Tibial nerve (tissue), 4 donors: Measurements from ENCODE around the gene PRKCZ. TPM values are rescaled to one million over a fixed set of nuclear protein-coding genes. Genes with fewer than 3 reads are reported as not detected.

Source experiments
- DNase-seq, 2 donors: peaks; one replicate each; pipeline ENCODE4 v3.0.0-alpha.2; 2019; ENCODE audit warnings: low spot score in 2 of 2
- H3K27ac ChIP-seq, 4 donors: fragments of 200-600 bp; sonication (generic) in 3 of 4; one replicate each; pipeline ENCODE4 v1.5.1; 2017 to 2019; ENCODE audit warnings: mild to moderate bottlenecking in 1 of 4
- H3K27me3 ChIP-seq, 2 donors: fragments of 200-600 bp; sonication (generic) in 1 of 2; one replicate each; pipeline versions ENCODE4 v1.5.1 to v1.6.0; 2017 to 2019
- H3K36me3 ChIP-seq, 3 donors: fragments of 200-600 bp; sonication (generic); one replicate each; pipeline ENCODE4 v1.5.1; 2018 to 2019
- H3K4me1 ChIP-seq, 4 donors: fragments of 200-600 bp; sonication (generic) in 3 of 4; one replicate each; pipeline ENCODE4 v1.5.1; 2017 to 2019
- H3K4me3 ChIP-seq, 4 donors: fragments of 200-600 bp; sonication (generic) in 3 of 4; one replicate each; pipeline ENCODE4 v1.5.1; 2017 to 2019; ENCODE audit warnings: mild to moderate bottlenecking in 1 of 4, moderate library complexity in 1 of 4
- H3K9me3 ChIP-seq, 4 donors: fragments of 200-600 bp; sonication (generic) in 3 of 4; one replicate each; pipeline ENCODE4 v1.5.1; 2017 to 2019
- EP300 ChIP-seq, 2 donors: sonication (generic); formaldehyde crosslinking; IDR thresholded peaks; one replicate each; pipeline ENCODE4 v1.6.1; 2017; ENCODE audit warnings: antibody characterized with exemption in 2 of 2, mild to moderate bottlenecking in 1 of 2
- POLR2A ChIP-seq, 2 donors: fragments of 450-650 bp; IDR thresholded peaks; one replicate each; pipeline ENCODE4 v1.6.1; 2017; ENCODE audit warnings: antibody characterized with exemption in 2 of 2, mild to moderate bottlenecking in 2 of 2, moderate library complexity in 2 of 2
- WGBS, 2 donors: methylation state at CpG; one replicate each; pipeline ENCODE4 v1.1.5; 2018; 5-methylcytosine and 5-hydroxymethylcytosine counted together
- total RNA-seq, 4 donors: library from RNA; depleted of rRNA; stranded (reverse); fragments of >200 nt; gene quantifications; one replicate each; pipeline ENCODE4 v1.1.0, GENCODE V29; 2016
- TF ChIP-seq, protein P1 (sequence below), 5 experiments: fragments of 200-600 bp in 3 of 5; fragments of 450-650 bp in 2 of 5; sonication (generic) in 3 of 5; IDR thresholded peaks; one replicate each; pipeline ENCODE4 v1.5.1; 2016 to 2019; ENCODE audit warnings: antibody characterized with exemption in 5 of 5, mild to moderate bottlenecking in 3 of 5, moderate library complexity in 2 of 5

PRKCZ gene
- total RNA-seq, 4 donors from 2014 or later, result 2.0 to 3.9 (median 2.8) TPM

DNA sequence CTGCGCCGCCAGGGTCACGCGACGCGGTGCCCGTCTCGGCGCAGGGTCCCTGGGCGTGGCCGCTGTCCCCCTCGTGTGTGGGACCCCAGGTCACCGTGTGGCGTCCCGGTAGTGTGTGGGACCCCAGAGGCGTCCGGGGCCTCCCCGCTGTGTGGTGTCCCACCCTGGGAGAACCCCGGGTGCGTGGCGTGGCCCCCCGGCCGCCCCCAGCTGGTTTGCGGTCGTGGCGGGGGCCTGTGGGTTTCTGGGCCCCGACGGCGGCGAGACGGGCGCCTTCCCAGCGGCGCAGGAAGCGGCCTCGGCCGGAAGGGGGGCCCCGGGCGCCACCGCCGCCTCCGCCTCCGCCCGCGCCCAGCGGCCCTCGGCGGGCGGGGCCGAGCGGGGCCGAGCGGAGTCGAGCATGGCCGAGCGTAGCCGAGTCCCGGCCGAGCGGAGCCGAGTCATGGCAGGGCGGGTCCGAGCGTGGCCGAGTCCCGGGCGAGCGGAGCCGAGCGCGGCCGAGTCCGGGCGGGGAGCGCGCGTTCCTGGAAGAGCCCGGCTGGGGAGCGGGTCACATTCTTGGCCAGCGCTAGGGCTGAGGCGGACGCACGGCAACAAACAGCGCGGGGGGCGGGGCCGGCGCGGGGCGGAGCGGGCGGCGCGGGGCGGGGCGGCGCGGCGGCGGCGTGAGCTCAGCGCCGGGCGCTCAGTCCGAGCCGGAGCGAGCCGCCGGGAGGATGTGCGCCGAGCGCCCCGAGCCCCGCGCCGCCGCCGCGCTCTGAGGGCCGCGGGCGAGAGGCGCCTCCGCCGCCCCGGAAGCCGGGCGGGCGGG lies 177.3 kb downstream of the PRKCZ start:
- Histone ChIP-seq H3K4me3 (peak overlapping the region; percentile 79 to 90 (median 84)), H3K4me1 (peaks cover 0 to 33% (median 28%) of the 10 kb centered on the region in 4 donors), H3K27ac (peak overlapping the region; percentile 96 to 99 (median 98)), H3K9me3 (no peaks in the 10 kb centered on the region), H3K36me3 (no peaks in the 10 kb centered on the region), H3K27me3 (no peaks in the 10 kb centered on the region)
- DNase-seq, result peak; percentile 89 to 93
- WGBS, 2 donors, result 0% methylated on average over 44 to 77 of the region's 129 CpGs
- TF ChIP-seq POLR2A (IDR thresholded peaks at IDR 0.05) (peak; percentile 87 to 95), EP300 (IDR thresholded peaks at IDR 0.05) (peak in 1 of 2 donors; percentile 68)
- TF ChIP-seq, protein P1, sequence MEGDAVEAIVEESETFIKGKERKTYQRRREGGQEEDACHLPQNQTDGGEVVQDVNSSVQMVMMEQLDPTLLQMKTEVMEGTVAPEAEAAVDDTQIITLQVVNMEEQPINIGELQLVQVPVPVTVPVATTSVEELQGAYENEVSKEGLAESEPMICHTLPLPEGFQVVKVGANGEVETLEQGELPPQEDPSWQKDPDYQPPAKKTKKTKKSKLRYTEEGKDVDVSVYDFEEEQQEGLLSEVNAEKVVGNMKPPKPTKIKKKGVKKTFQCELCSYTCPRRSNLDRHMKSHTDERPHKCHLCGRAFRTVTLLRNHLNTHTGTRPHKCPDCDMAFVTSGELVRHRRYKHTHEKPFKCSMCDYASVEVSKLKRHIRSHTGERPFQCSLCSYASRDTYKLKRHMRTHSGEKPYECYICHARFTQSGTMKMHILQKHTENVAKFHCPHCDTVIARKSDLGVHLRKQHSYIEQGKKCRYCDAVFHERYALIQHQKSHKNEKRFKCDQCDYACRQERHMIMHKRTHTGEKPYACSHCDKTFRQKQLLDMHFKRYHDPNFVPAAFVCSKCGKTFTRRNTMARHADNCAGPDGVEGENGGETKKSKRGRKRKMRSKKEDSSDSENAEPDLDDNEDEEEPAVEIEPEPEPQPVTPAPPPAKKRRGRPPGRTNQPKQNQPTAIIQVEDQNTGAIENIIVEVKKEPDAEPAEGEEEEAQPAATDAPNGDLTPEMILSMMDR (IDR thresholded peaks at IDR 0.05), result peak in 2 of 5 experiments; percentile 74 to 77

GRCh38 chr1:2228157-2228594 lies 178.0 kb downstream of the PRKCZ start, which contains the start of gene SKI:
Gene SKI, plus strand, starts transcription at chr1:2228319. Its CDS starts 448 bp downstream, at chr1:2228767.
- WGBS, 2 donors, result 1% methylated on average over 52 of the region's 100 CpGs; no CpG with 5 or more reads in 1 of the 2 donors
- no peak for DNase-seq
- H3K9me3 ChIP-seq, result no peaks in the 10 kb centered on the region
- TF ChIP-seq POLR2A (IDR thresholded peaks at IDR 0.05) (no peak), EP300 (IDR thresholded peaks at IDR 0.05) (no peak)
- TF ChIP-seq, protein P1 (IDR thresholded peaks at IDR 0.05), result no peak
- H3K27ac ChIP-seq, result peak within 1 kb of the TSS; percentile 96 to 99 (median 98)
- peaks cover 0 to 39% (median 35%) of the 10 kb centered on the region in 4 donors for H3K4me1 ChIP-seq
- H3K36me3 ChIP-seq, result no peaks in the 10 kb centered on the region
- H3K4me3 ChIP-seq, result peak within 1 kb of the TSS; percentile 79 to 90 (median 88)
- H3K27me3 ChIP-seq, result no peaks in the 10 kb centered on the region

GRCh38 chr1:2228694-2229036 lies 178.5 kb downstream of the PRKCZ start:
- Histone ChIP-seq H3K9me3 (no peaks in the 10 kb centered on the region), H3K27me3 (no peaks in the 10 kb centered on the region), H3K4me3 (peak overlapping the region; percentile 40 to 88 (median 60)), H3K4me1 (peaks cover 0 to 44% (median 40%) of the 10 kb centered on the region in 4 donors), H3K36me3 (no peaks in the 10 kb centered on the region), H3K27ac (peak overlapping the region; percentile 67 to 92 (median 82))
- DNase-seq, result no peak
- 1% methylated on average over 30 of the region's 50 CpGs; no CpG with 5 or more reads in 1 of the 2 donors for WGBS, 2 donors
- TF ChIP-seq EP300 (IDR thresholded peaks at IDR 0.05) (no peak), POLR2A (IDR thresholded peaks at IDR 0.05) (no peak)
- TF ChIP-seq, protein P1 (IDR thresholded peaks at IDR 0.05), result no peak

- Histone ChIP-seq H3K4me3 (peak overlapping the region; percentile 40 to 88 (median 60)), H3K9me3 (no peaks in the 10 kb centered on the region), H3K36me3 (no peaks in the 10 kb centered on the region), H3K27me3 (no peaks in the 10 kb centered on the region), H3K27ac (peak overlapping the region; percentile 67 to 92 (median 82)), H3K4me1 (peaks cover 0 to 50% (median 45%) of the 10 kb centered on the region in 4 donors)
- WGBS, 2 donors, result 1 to 4% methylated on average over 21 to 29 of the region's 77 CpGs
- TF ChIP-seq EP300 (IDR thresholded peaks at IDR 0.05) (peak in 1 of 2 donors; percentile 56), POLR2A (IDR thresholded peaks at IDR 0.05) (no peak)
- TF ChIP-seq, protein P1 (IDR thresholded peaks at IDR 0.05), result peak in 1 of 5 experiments; percentile 12
- DNase-seq, result no peak
These were observed 179.0 kb downstream of the PRKCZ start for GRCh38 chr1:2229037-2229864.
